ENCODE results near the gene STK33. TPM values are rescaled to one million over a fixed set of nuclear protein-coding genes. Genes with fewer than 3 reads are reported as not detected.
A peak's percentile ranks its signal among the peaks of the same experiment; 100 is the strongest.

STK33 gene
- total RNA-seq, 1 experiment from 2014 or later, result 19.5 TPM

DNA sequence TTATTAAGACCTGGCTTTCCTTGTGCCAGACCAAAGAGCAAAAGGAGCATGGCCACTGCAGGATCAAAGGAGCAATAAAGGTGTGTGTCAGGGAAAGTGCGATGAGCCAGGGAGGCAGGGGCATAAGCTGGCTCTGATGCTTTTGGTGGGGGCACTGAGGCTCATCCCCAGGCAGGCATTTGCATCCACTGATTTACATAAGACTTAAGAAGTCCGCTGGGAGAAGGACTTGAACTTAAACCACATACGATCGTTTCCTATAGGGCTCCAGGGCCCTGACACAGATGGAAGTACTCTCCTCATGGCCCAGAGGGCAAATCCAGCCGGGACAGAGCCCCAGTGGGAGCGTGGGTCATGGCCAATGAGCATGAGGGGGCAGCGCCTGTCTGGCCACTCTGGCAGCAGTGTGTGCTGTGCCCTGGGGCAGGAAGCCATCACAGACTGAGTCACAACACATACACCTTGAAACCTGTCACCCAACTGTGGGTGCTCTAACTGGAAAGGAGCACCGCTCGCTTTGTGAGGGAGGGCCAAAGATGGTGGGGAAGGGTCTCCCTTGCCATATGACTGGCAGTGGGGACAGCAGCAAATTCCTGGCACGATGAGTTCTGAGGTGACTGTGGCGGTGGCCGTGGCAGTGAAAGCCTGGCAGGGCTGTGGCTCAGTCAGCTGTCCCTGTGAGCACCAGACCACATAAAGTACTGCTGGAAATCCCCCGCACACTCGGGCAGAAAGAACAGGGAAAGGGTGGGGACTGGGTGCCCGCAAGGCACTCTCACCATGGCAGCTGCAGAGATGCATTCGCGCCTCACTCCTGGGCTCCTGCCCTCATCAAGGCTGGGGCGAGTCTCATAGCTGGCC is 251.0 kb downstream of the STK33 start:
- H3K4ac ChIP-seq (ENCODE audit: low read depth, low read length), result no peak overlapping the region
- Mint-ChIP-seq H3K9me3 (peaks cover 0 to 2% of the 10 kb centered on the region in 2 experiments; a peak in 4 of 5 replicates), H3K27me3 (ENCODE audit: low read depth) (peaks cover 3% of the 10 kb centered on the region), H3K36me3 (ENCODE audit: insufficient read depth in 1 of 3, low read depth in 3 of 3) (no peaks in the 10 kb centered on the region), H3K27ac (peak overlapping the region in 1 of 3 experiments; percentile 23; a peak in 2 of 7 replicates), H3K4me3 (no peak overlapping the region), H3K4me1 (peaks cover 18 to 26% of the 10 kb centered on the region in 2 experiments)
- H3K14ac ChIP-seq (ENCODE audit: insufficient read depth, low read length), result no peak overlapping the region
- DNase-seq, result no peak
- H3K23me2 ChIP-seq (ENCODE audit: insufficient read length, low read depth, low read length, poor library complexity, severe bottlenecking), result no peaks in the 10 kb centered on the region
- H3K27ac ChIP-seq (ENCODE audit: insufficient read length, low read depth, low read length), result no peak overlapping the region
- H4K5ac ChIP-seq (ENCODE audit: insufficient read length, low read depth, low read length), result no peak overlapping the region
- no peak overlapping the region for H4K91ac ChIP-seq (ENCODE audit: insufficient read length, low read depth, low read length)
- no peak overlapping the region for H2BK20ac ChIP-seq (ENCODE audit: low read depth, low read length, poor library complexity, severe bottlenecking)
- H3K4me2 ChIP-seq (ENCODE audit: insufficient read depth, insufficient read length, low read length), result no peak overlapping the region
- H3K56ac ChIP-seq (ENCODE audit: insufficient read length, low read depth, low read length), result no peak overlapping the region
- no peaks in the 10 kb centered on the region for H4K20me1 ChIP-seq (ENCODE audit: control insufficient read depth, insufficient read depth, insufficient read length)
- no peaks in the 10 kb centered on the region for H3K79me2 ChIP-seq (ENCODE audit: insufficient read depth, low read length)
- H3T11ph ChIP-seq (ENCODE audit: low read length), result no peak overlapping the region
- no peaks in the 10 kb centered on the region for H3K79me1 ChIP-seq (ENCODE audit: insufficient read depth, low read depth, low read length, poor library complexity, severe bottlenecking)
- no peaks in the 10 kb centered on the region for H3K4me1 ChIP-seq (ENCODE audit: insufficient read depth, low read length)
- no peak overlapping the region for H4K8ac ChIP-seq (replicated peaks; ENCODE audit: insufficient read length, low read depth, low read length)
- H2AK5ac ChIP-seq (ENCODE audit: insufficient read length, low read length), result no peak overlapping the region
- H3K23ac ChIP-seq (ENCODE audit: insufficient read length, low read depth, low read length), result no peak overlapping the region
- WGBS (ENCODE audit: extremely low coverage, insufficient read length, low lambda C conversion rate), result no CpG with 5 or more reads among the region's 18 CpGs
- H2BK12ac ChIP-seq (ENCODE audit: insufficient read length, low read depth, low read length), result no peak overlapping the region
- no peak overlapping the region for H2BK15ac ChIP-seq (ENCODE audit: low read depth, low read length)
- H2AFZ ChIP-seq (ENCODE audit: low read length), result no peak overlapping the region
- H2BK120ac ChIP-seq (ENCODE audit: low read depth, low read length, poor library complexity, severe bottlenecking), result no peak overlapping the region
- no peaks in the 10 kb centered on the region for H3K27me3 ChIP-seq (ENCODE audit: insufficient read depth, low read length)
- H3K9ac ChIP-seq (ENCODE audit: extremely low read depth, insufficient read length, low read length), result no peak overlapping the region
- H3K9me3 ChIP-seq (ENCODE audit: control insufficient read depth, low read depth, low read length), result no peaks in the 10 kb centered on the region
- no peak overlapping the region for H2BK5ac ChIP-seq (ENCODE audit: insufficient read length, low read length)
- TF ChIP-seq, protein P1, sequence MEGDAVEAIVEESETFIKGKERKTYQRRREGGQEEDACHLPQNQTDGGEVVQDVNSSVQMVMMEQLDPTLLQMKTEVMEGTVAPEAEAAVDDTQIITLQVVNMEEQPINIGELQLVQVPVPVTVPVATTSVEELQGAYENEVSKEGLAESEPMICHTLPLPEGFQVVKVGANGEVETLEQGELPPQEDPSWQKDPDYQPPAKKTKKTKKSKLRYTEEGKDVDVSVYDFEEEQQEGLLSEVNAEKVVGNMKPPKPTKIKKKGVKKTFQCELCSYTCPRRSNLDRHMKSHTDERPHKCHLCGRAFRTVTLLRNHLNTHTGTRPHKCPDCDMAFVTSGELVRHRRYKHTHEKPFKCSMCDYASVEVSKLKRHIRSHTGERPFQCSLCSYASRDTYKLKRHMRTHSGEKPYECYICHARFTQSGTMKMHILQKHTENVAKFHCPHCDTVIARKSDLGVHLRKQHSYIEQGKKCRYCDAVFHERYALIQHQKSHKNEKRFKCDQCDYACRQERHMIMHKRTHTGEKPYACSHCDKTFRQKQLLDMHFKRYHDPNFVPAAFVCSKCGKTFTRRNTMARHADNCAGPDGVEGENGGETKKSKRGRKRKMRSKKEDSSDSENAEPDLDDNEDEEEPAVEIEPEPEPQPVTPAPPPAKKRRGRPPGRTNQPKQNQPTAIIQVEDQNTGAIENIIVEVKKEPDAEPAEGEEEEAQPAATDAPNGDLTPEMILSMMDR (conservative IDR thresholded peaks at IDR 0.05), result no peak
- H3K18ac ChIP-seq (ENCODE audit: insufficient read length, low read depth, low read length), result no peak overlapping the region

Measured in H9 (cell line).